Embryonic facial prominence (tissue), 1 donor: Measurements from ENCODE around the gene SLC45A3.

Experiments
- DNase-seq: peaks from one replicate; pipeline ENCODE4 v3.0.0-alpha.2; 2016; ENCODE audit errors: extremely low spot score

Gene SLC45A3

DNA sequence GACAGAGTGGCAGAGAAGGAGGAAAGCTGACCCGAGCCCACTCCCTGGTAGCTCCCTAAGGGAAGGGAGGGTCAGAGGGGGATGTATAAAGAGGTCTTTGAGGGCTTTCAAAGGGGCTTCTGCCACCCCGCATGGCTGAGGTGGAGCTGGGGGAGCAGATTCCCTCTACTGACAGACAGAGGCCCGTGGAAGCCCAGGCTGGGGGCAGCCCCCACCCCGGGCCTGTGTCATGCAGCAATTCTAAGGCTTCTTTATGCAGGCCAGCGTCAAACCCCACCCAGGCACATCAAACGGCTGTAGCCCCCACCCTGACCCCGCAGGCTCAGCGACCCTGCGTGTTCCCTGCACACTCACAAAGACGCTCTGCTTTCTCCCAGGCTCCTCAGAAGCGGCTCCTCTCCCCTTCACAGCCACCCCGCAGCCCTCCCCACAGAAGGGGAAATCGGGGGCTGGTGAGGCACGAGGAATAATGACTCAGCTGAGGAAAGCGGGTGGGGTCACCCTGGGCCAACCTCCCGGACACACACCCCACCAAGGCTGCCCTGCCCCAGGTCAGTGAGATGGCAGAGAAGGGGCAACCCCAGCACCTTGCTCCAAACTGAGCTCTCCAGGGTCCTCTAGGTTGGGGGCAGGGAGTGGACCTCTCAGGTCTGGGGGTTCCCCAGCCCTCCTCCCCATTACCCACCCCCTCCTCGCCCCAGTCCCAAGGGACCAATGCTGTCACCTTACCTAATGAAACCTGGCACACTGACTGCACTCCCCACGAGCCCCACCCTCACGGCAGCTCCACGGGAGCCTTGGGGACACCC, 10.8 kb downstream of the SLC45A3 start:
- no peak for DNase-seq

- no peak for DNase-seq
These were observed 11.4 kb downstream of the SLC45A3 start for GRCh38 chr1:205668951-205669340.

DNA sequence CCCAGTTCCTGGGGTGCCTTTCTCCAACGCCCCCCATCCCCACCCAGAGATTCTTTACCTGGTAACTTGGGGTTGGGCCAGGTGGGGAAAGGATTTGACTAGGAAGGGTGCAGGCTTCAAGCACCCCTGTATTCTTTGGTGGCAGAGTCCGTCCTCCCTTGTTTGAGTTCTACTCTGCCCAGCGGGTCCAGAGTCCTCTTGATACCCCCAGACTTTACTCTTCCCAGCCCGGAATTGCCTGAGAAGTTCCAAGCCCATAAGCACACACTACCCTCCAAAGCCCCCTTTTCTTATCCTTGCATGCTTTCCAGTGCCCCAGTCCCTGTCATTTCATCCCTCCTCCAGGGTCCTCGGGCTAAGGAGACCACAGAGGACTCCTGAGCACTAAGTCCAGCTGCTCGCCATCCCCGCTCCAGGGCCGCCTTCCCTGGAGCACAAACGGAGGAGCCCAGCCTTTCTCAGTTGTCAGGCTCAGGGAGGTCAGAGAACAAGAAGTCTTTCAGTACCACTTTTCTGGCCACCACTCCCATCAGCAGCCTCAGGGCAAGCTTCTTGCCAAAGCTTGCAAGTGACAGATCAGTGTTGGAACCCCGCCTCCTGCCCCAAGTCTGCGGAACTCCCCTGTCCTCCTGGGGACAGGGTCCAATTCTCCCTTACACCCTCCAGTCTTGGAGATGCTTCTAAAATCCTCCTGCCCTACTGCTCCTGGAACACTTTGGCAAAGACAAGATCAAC, 12.2 kb downstream of the SLC45A3 start:
- DNase-seq: no peak

DNA sequence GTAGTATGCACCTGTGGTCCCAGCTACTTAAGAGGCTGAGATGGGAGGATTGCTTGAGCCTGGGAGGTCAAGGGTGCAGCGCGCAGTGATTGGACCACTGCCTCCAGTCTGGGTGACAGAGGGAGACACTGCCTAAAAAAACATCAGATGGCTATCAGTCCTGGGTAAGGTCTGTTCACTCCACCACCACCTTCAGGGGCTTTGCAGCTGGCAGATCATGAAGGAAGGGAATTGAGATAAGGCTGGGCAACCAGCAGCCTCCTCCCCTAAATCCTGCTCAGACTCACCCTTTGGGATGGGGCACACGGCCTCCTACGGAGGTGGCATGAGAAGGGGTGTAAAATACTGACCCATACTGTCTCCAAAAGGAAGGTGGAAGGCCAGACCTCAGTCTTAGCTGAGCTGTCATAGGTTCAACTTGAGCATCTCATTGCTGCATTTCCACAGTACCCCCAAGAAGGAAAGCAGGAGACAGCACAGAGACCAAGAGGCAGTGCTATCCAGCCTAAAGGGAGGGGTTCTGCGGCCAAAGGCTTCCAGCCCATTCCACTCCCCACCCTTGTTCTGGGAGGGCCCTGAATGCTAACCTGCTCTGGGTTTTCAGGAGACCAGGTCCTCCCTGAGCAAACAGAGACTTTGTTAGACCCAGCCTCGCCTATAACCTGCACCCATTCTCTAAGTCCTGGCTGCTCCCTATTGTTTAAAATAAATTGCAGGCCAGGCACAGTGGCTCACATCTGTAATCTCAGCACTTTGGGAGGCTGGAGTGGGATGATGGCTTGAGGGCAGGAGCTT, 13.7 kb downstream of the SLC45A3 start:
- DNase-seq: no peak

DNA sequence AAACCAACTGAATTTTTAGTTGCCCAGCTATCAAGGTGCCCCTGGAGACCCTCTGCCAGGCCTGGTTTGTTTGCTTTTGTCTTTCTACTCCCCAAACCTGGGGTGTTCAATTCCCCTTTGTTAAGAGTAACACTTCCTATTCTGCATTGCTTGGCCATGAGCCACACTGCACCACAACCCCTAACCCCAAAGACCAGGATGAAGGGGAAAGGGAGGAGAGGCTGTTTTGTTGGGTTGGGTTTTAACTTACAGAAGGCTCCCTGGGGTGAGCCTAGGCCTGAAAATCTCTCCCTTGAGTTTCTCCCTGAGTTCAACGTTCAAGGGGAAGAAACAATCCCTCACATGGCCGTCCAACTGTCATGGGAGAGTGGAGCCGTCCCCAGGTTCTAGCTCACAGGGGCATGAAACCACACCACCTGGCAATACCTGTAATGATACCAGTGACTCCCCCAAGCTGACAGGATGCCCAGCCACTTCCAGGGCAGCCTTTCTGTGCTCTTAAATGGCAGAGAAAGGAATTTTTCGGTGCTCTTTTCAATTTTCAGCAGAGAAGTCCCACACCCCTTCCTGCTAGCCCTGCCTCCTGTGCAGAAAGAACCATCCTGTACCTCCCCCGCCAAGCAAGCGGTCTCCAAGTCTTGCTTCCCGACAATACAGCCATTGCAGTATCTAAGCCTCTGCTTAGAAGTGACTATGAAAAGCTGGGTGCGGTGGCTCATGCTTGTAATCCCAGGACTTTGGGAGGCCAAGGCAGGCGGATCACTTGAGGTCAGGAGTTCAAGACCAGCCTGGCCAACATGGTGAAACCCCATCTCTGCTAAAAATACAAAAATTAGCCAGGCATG, 14.9 kb downstream of the SLC45A3 start:
- DNase-seq: no peak

DNA sequence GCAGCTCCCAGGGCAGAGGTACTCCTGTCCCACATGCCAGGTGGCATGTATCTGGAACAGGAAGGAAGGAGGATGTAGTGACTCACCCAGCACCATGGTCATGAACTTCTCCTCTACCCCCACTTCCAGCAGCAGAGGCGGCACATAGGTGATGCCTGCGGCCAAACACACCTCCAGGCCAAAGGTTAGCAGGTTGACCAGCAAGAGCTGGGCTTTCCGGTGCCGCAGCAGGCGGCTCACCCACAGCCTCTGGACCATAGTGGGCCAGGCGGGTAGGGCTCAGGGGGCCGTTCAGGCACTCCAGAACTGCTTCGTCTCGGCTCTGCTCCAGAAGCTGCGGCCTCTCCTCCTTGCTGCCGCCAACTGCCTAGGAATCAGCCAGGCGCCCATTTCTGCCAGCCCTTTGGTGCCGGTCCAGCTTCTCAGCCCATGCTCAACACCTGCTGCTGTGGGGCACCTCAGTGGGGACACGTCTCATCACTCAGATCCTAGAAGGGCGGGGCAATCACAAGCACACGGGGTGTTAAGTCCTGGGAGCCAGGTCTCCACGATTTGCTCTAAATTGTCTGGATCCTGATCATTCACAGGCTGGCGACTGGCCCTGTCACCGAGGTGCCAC, 15.8 kb downstream of the SLC45A3 start:
- DNase-seq: no peak

DNA sequence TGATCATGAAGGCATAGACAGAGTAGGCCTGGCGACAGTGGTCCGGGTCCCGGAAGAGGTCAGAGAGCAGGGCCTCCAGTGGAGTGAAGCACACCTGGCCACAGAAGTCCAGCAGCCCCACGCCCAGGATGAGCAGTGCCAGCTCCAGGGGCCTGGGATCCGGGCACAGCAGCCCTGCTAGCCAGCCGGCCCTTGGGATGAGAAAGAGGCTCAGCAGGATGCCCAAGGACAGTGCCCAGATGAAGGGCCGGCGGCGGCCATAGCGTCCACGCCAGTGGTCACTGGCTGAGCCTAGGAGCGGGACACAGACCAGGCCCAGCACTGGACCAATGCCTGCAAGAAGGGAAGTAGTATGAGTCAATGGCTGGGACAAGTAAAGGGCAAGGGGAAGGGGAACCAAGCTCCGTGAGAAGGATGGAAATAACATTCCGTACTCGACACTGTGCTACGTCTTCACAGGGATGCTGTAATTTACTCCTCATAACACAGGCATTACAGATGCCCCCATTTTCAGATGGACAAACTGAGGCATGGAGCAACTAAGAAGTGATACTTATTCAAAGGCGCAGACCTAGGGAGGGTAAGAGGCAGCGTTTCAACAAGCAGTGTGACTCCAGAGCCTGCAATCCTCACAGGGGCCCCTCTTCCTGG, 16.9 kb downstream of the SLC45A3 start:
- no peak for DNase-seq

DNA sequence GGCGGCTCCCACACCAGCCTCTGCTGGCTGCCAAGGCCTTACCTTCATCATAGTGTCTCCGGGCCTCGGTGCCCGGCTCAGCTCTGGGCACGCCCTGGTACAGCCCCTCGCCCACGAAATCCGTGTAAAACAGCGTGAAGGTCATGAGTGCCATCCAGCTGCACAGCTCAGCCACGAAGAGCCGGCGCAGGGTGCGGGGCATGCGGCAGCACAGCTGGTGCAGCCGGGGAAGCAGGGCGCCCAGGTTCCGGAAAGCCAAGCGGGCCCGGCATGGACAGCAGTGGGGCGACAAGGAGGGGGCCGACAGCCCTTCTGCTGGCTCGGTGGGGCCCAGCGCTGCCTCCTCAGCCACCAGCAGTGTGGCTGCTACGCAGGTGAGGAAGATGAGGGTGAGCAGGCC, 17.5 kb downstream of the SLC45A3 start:
- DNase-seq: no peak

DNA sequence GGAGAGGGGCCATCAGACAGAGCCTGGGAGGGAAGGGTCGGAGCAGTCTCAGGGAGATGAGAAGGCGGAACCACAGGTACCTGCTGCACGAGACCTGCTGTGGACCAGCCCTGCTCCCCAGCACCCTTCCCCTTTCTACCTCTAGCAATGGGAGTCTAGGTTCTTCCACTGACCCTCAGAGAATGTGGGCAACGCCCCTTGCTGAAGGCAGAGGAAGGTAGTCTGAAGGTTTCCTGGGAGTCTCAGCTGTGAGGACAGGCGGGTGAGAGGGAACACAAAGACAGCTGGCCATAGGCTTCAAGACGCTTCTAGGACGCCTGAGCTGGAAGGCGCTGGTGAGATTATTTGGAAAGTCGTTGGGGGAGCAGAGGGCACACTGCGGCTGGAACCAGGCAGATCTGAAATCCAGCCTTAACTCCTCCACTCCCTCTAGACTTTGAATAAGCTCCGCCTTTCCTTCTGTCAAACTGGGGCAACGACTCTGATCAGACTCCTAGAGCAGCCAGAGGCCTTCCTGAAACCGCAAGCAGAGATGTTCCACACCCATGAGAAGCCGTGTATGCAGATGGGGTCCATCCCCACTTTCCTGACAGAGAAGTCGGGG, 18.1 kb downstream of the SLC45A3 start:
- no peak for DNase-seq

GRCh38 chr1:205661429-205662134, 18.7 kb downstream of the SLC45A3 start:
- DNase-seq: no peak

GRCh38 chr1:205660361-205660760, 19.9 kb downstream of the SLC45A3 start:
- DNase-seq: no peak

GRCh38 chr1:205658943-205659581, 21.2 kb downstream of the SLC45A3 start:
- DNase-seq: no peak

- no peak for DNase-seq
These were observed 24.1 kb downstream of the SLC45A3 start for GRCh38 chr1:205656236-205656635.

DNA sequence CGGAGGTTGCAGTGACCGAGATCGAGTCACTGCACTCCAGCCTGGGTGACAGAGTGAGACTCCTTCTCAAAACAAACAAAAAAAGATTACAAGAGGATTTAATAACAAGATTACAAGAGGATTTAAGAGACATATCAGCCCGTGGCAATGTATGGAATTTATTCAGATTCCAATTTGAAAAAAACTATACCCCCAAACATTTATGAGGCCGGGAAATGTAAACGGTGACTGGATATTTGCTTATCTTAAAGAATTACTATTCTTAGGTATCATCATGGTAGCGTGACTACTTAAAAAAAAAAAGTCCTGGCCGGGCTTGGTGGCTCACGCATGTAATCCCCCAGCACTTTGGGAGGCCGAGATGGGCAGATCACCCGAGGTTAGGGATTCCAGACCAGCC, 27.3 kb downstream of the SLC45A3 start:
- DNase-seq: no peak

- DNase-seq: no peak
These were observed 30.1 kb downstream of the SLC45A3 start for GRCh38 chr1:205650241-205650640.

GRCh38 chr1:205645519-205645918, 34.8 kb downstream of the SLC45A3 start:
- no peak for DNase-seq

GRCh38 chr1:205642679-205643307, 37.5 kb downstream of the SLC45A3 start:
- no peak for DNase-seq

GRCh38 chr1:205639567-205639966, 40.7 kb downstream of the SLC45A3 start:
- no peak for DNase-seq
